NCI-H524 treated with DMSO at 0.1 percent for 48 hours (cell line): ENCODE measurements around the gene SDC4.

Experiments used
- DNase-seq: peaks from one replicate; lab custom pipeline; 2025; lab: John Stamatoyannopoulos, UW

SDC4 gene

GRCh38 chr20:45343532-45344167 lies 4.6 kb downstream of the SDC4 start:
- DNase-seq, result no peak

- DNase-seq, result no peak
Observed at GRCh38 chr20:45342855-45343531, 5.2 kb downstream of the SDC4 start.

- no peak for DNase-seq
Observed at GRCh38 chr20:45341939-45342854, 6.0 kb downstream of the SDC4 start.

- no peak for DNase-seq
Observed at GRCh38 chr20:45341579-45341938, 6.7 kb downstream of the SDC4 start.

- DNase-seq, result no peak
Observed at GRCh38 chr20:45340951-45341350, 7.3 kb downstream of the SDC4 start.

- no peak for DNase-seq
Observed at GRCh38 chr20:45340236-45340847, 7.9 kb downstream of the SDC4 start.

GRCh38 chr20:45339799-45340198 lies 8.4 kb downstream of the SDC4 start:
- DNase-seq, result no peak

GRCh38 chr20:45339084-45339483 lies 9.1 kb downstream of the SDC4 start:
- DNase-seq, result no peak

GRCh38 chr20:45338121-45339030 lies 9.8 kb downstream of the SDC4 start:
- DNase-seq, result no peak

GRCh38 chr20:45337367-45338120 lies 10.7 kb downstream of the SDC4 start:
- DNase-seq, result no peak

GRCh38 chr20:45336530-45337366 lies 11.5 kb downstream of the SDC4 start:
- no peak for DNase-seq

- no peak for DNase-seq
Observed at GRCh38 chr20:45330476-45330875, 17.7 kb downstream of the SDC4 start.

GRCh38 chr20:45329497-45330319 lies 18.5 kb downstream of the SDC4 start:
- no peak for DNase-seq

- DNase-seq, result peak; percentile 59
Observed at GRCh38 chr20:45328451-45328850, 19.8 kb downstream of the SDC4 start.

GRCh38 chr20:45325371-45325770 lies 22.9 kb downstream of the SDC4 start:
- DNase-seq, result no peak

GRCh38 chr20:45323731-45324130 lies 24.5 kb downstream of the SDC4 start:
- no peak for DNase-seq

GRCh38 chr20:45322952-45323383 lies 25.3 kb downstream of the SDC4 start:
- no peak for DNase-seq

- DNase-seq, result no peak
Observed at GRCh38 chr20:45320948-45321595, 27.2 kb downstream of the SDC4 start.
